HG02885 (cell line): ENCODE results near the gene HMCN1.

ENCODE experiments used
- ATAC-seq: cut with Tn5 transposase; IDR thresholded peaks from one replicate; pipeline ENCODE4 v1.9.1; 2021; ENCODE audit warnings: mild to moderate bottlenecking; ENCODE audit not compliant: unreplicated experiment, poor library complexity

Gene HMCN1

GRCh38 chr1:185795181-185795580 lies 61.0 kb downstream of the HMCN1 start:
- no peak for ATAC-seq

- ATAC-seq = no peak
These were observed 64.3 kb downstream of the HMCN1 start for GRCh38 chr1:185798505-185798904.

GRCh38 chr1:185803241-185803640 lies 69.0 kb downstream of the HMCN1 start:
- ATAC-seq = no peak

- no peak for ATAC-seq
These were observed 70.0 kb downstream of the HMCN1 start for GRCh38 chr1:185804206-185804605.

- no peak for ATAC-seq
These were observed 70.4 kb downstream of the HMCN1 start for GRCh38 chr1:185804608-185805007.

- ATAC-seq = no peak
These were observed 73.1 kb downstream of the HMCN1 start for GRCh38 chr1:185807275-185807674.

GRCh38 chr1:185808631-185809030 lies 74.4 kb downstream of the HMCN1 start:
- no peak for ATAC-seq

- no peak for ATAC-seq
These were observed 77.0 kb downstream of the HMCN1 start for GRCh38 chr1:185811073-185811709.

- no peak for ATAC-seq
These were observed 78.7 kb downstream of the HMCN1 start for GRCh38 chr1:185812934-185813333.

- ATAC-seq = peak; percentile 66
These were observed 79.3 kb downstream of the HMCN1 start for GRCh38 chr1:185813401-185813979.

- ATAC-seq = no peak
These were observed 82.3 kb downstream of the HMCN1 start for GRCh38 chr1:185816460-185816859.

- no peak for ATAC-seq
These were observed 85.6 kb downstream of the HMCN1 start for GRCh38 chr1:185819798-185820197.

- no peak for ATAC-seq
These were observed 87.6 kb downstream of the HMCN1 start for GRCh38 chr1:185821612-185822385.

- no peak for ATAC-seq
These were observed 89.3 kb downstream of the HMCN1 start for GRCh38 chr1:185823467-185823866.

GRCh38 chr1:185824106-185824505 lies 89.9 kb downstream of the HMCN1 start:
- ATAC-seq = no peak

- ATAC-seq = no peak
These were observed 91.4 kb downstream of the HMCN1 start for GRCh38 chr1:185825556-185825955.

- no peak for ATAC-seq
These were observed 100.2 kb downstream of the HMCN1 start for GRCh38 chr1:185834371-185834905.

GRCh38 chr1:185835191-185835590 lies 101.0 kb downstream of the HMCN1 start:
- no peak for ATAC-seq

- ATAC-seq = no peak
These were observed 103.5 kb downstream of the HMCN1 start for GRCh38 chr1:185837711-185838110.

GRCh38 chr1:185838111-185838510 lies 103.9 kb downstream of the HMCN1 start:
- ATAC-seq = no peak

- no peak for ATAC-seq
These were observed 106.7 kb downstream of the HMCN1 start for GRCh38 chr1:185840880-185841279.
